ENCODE measurements around the gene JUND.

DNA sequence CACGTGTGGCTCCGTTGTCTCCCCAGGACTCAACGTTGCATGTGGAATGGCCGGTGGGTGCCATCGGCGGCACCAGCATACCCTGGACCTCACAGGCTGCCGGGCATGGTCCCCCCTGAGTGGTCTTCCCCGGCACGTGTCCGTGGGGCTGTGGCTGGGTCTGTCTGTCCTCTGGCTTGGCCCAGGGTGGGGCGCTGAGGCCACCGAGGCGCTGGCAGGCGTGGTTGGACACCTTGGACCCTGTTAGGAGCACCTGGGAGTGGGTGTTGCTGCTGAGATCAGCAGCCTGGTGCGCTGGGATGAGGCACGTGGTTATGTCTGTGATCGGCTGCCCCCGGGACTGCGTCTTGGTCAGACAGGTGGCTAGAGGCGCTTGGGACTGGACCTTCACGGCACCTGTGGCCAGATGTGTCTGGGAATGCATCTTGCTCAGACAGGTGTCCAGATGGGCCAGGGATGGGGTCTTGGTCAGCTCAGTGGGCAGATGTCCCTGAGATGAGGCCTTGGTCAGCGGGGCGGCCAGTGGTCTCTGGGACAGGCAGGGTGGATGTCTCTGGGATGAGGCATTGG lies 16.4 kb downstream of the JUND start:
- TF ChIP-seq POLR2AphosphoS5 (IDR thresholded peaks at IDR 0.05; ENCODE audit: low read depth) (no peak), CREB1 (CRISPR knock-in tag; IDR thresholded peaks at IDR 0.05; ENCODE audit: low read depth) (no peak), EZH2 (IDR thresholded peaks at IDR 0.05; ENCODE audit: low read depth, unreplicated experiment) (no peak), CTCF (conservative IDR thresholded peaks at IDR 0.05; ENCODE audit: low read depth in 2 of 2) (no peak), REST (IDR thresholded peaks at IDR 0.05; ENCODE audit: unreplicated experiment) (no peak), EZH2phosphoT487 (IDR thresholded peaks at IDR 0.05; ENCODE audit: unreplicated experiment) (no peak), JUNB (IDR thresholded peaks at IDR 0.05; ENCODE audit: unreplicated experiment) (no peak), ZNF114 (CRISPR knock-in tag; IDR thresholded peaks at IDR 0.05) (no peak), ZNF331 (CRISPR knock-in tag; IDR thresholded peaks at IDR 0.05; ENCODE audit: low read depth) (no peak), NANOG (IDR thresholded peaks at IDR 0.05; ENCODE audit: borderline replicate concordance) (no peak)
